RWPE1 (cell line): Measurements from ENCODE around the gene CDC123.

Source experiments
- CTCF ChIA-PET: fragments of 350-600 bp; sonication (Branson Sonifier 250); formaldehyde crosslinking; extraction: SDS; loops from one replicate; lab custom pipeline; 2021; lab: Yijun Ruan, JAX
- POLR2A ChIA-PET: fragments of 400-600 bp; formaldehyde crosslinking; extraction: SDS; loops from one replicate; lab custom pipeline; 2020; ENCODE audit warnings: antibody characterized with exemption; ENCODE audit not compliant: low non-redundant PET; lab: Yijun Ruan, JAX
- DNase-seq: peaks from one replicate; pipeline ENCODE4 v3.0.0; 2012; ENCODE audit warnings: low spot score
- H3K27ac ChIP-seq: fragments of 450-650 bp; 2 replicates; pipeline ENCODE4 v1.5.1; 2017
- TF ChIP-seq, protein P1 (sequence below): fragments of 450-650 bp; conservative IDR thresholded peaks from 2 replicates; pipeline ENCODE4 v1.5.1; 2017; ENCODE audit warnings: low read depth, mild to moderate bottlenecking

CDC123 gene

DNA sequence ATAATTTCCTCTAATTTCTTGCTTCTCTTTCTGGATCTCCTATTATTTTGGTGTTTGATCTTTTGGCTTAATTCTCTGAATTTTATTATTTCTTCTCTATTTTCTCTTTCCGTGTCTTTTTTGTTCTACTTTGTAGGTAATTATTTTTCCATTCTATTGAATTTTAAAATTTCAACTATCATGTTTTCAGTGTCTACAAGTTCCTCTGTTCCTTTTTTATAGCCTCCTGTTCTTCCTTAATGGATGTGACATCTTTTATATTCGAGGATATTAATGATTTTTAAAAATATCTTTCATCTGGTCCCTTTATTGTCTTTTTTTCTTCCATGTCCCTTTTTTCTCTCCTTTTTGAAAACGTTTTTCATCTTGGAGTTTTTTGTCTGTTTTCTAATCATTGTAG is 11.1 kb downstream of the CDC123 start:
- no peak overlapping the region for H3K27ac ChIP-seq
- TF ChIP-seq, protein P1, sequence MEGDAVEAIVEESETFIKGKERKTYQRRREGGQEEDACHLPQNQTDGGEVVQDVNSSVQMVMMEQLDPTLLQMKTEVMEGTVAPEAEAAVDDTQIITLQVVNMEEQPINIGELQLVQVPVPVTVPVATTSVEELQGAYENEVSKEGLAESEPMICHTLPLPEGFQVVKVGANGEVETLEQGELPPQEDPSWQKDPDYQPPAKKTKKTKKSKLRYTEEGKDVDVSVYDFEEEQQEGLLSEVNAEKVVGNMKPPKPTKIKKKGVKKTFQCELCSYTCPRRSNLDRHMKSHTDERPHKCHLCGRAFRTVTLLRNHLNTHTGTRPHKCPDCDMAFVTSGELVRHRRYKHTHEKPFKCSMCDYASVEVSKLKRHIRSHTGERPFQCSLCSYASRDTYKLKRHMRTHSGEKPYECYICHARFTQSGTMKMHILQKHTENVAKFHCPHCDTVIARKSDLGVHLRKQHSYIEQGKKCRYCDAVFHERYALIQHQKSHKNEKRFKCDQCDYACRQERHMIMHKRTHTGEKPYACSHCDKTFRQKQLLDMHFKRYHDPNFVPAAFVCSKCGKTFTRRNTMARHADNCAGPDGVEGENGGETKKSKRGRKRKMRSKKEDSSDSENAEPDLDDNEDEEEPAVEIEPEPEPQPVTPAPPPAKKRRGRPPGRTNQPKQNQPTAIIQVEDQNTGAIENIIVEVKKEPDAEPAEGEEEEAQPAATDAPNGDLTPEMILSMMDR, result no peak
- no peak for DNase-seq
- POLR2A ChIA-PET, result no interaction called here
- CTCF ChIA-PET, result no interaction called here

DNA sequence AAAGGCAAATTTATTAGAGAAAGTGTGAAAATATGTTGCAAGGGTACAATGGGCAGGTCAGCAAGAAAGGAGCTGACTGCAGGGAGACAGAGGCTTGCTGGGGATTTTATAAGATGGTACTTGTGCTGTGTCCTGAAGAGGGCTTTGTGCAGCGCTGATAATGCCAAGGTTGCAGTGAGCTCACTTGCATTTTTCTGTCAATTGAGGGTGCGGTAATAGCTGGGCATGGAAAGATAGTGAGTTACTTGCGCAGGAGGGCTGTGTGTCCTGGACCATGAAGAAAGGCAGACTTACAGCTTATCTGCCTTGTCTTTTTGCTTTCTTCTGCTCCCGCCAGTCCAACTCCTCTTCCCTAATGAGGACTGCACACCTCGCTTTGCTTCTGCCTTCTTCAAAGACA is 12.5 kb downstream of the CDC123 start:
- no peak for DNase-seq
- H3K27ac ChIP-seq, result no peak overlapping the region
- TF ChIP-seq, protein P1, result no peak
- ChIA-PET CTCF (interaction anchor here (0.6 kb wide), 1 partner anchor 56 kb away, joined by 4 read pairs; no protein-coding TSS in a partner anchor), POLR2A (interaction anchor here (0.6 kb wide), 1 partner anchor 356 kb away, joined by 6 read pairs; no protein-coding TSS in a partner anchor)

- POLR2A ChIA-PET, result no interaction called here
- TF ChIP-seq, protein P1, result no peak
- DNase-seq, result no peak
- CTCF ChIA-PET, result no interaction called here
- H3K27ac ChIP-seq, result no peak overlapping the region
These were observed 16.5 kb downstream of the CDC123 start for GRCh38 chr10:12212454-12212853.

DNA sequence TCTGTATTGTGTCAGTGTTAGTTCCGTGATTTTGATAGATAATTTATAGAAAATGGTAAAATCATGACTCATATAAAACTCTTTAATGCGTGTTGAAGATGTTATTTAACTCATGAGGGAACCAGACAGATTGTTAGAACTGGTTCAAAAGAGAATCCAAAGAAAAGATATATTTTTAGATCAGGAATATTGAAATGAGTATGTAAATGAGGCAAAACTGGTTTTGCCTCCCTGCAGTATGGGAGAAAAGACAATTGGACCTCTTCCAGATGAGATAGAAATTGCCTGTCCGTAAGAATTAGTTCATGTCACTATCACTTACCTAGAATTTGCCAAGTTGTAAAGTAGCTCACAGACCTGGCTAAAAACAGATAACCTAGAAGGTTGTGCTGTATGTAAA is 17.6 kb downstream of the CDC123 start:
- ChIA-PET CTCF (interaction anchor here (2.2 kb wide), 1 partner anchor 11 kb away, joined by 20 read pairs; no protein-coding TSS in a partner anchor), POLR2A (no interaction called here)
- no peak for DNase-seq
- TF ChIP-seq, protein P1, result no peak
- H3K27ac ChIP-seq, result no peak overlapping the region

DNA sequence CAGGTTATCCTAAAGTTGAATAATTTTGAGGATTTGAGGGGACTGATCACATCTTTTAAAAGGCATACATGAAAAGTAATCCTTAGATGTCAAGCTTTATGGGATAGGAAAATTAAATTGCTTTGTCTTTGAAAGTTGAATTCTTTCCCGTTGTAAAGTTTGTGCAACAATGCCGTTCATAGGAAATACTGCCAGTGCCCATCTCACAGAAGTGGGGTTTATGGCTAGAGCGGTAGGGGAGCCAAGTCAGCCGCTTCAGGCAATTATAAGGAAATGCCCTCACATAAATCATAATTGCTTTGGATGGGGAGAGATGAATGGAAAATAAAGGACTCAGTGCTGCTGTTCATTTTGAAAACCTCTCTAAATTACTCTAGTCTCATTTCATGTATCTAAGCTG is 18.1 kb downstream of the CDC123 start:
- CTCF ChIA-PET, result interaction anchor here (0.6 to 2.2 kb wide), 6 partner anchors 11 to 1121 kb away, joined by 3 to 20 read pairs (median 6); partner anchors contain the start of genes CDC123 and NUDT5
- POLR2A ChIA-PET, result no interaction called here
- TF ChIP-seq, protein P1, result no peak
- H3K27ac ChIP-seq, result no peak overlapping the region
- no peak for DNase-seq

- no peak for DNase-seq
- ChIA-PET CTCF (interaction anchor here (0.6 to 2.2 kb wide), 20 partner anchors 12 to 1121 kb away, joined by 3 to 20 read pairs (median 4); partner anchors contain the start of genes CDC123 and NUDT5), POLR2A (no interaction called here)
- H3K27ac ChIP-seq, result no peak overlapping the region
- TF ChIP-seq, protein P1, result peak; percentile 79
These were observed 18.8 kb downstream of the CDC123 start for GRCh38 chr10:12214763-12215218.
